MG63 (cell line): ENCODE measurements around the gene ZMYND12. TPM values are rescaled to one million over a fixed set of nuclear protein-coding genes. Genes with fewer than 3 reads are reported as not detected.
A peak's percentile ranks its signal among the peaks of the same experiment; 100 is the strongest.

ENCODE experiments used
- DNase-seq: peaks from one replicate; pipeline ENCODE4 v3.0.0-alpha.2; 2020
- H3K27me3 ChIP-seq: fragments of 250-450 bp; sonication (Bioruptor Pico); 2 replicates; pipeline ENCODE4 v1.5.1; 2020; ENCODE audit warnings: mild to moderate bottlenecking, moderate library complexity
- H3K36me3 ChIP-seq: fragments of 250-450 bp; sonication (Bioruptor Pico); 2 replicates; pipeline ENCODE4 v1.5.1; 2020; ENCODE audit warnings: mild to moderate bottlenecking, moderate library complexity
- H3K4me3 ChIP-seq: fragments of 250-450 bp; sonication (Bioruptor Pico); 2 replicates; pipeline ENCODE4 v1.5.1; 2020; ENCODE audit warnings: mild to moderate bottlenecking, moderate library complexity
- H3K9me3 ChIP-seq: fragments of 250-450 bp; sonication (Bioruptor Pico); 2 replicates; pipeline ENCODE4 v1.5.1; 2020; ENCODE audit warnings: mild to moderate bottlenecking, moderate library complexity
- total RNA-seq: library from RNA; depleted of rRNA; stranded (reverse); fragments of >200 nt; shearing (Covaris generic); gene quantifications from 2 replicates; pipeline ENCODE4 v1.2.3, GENCODE V29; 2014; ENCODE audit warnings: low replicate concordance

ZMYND12 gene
- total RNA-seq, 1 experiment from 2014 or later, result 0.07 TPM

- no peaks in the 10 kb centered on the region for H3K27me3 ChIP-seq
- H3K9me3 ChIP-seq, result no peaks in the 10 kb centered on the region
- DNase-seq, result peak; percentile 30
Observed at GRCh38 chr1:42419126-42419821, 36.5 kb downstream of the ZMYND12 start.

DNA sequence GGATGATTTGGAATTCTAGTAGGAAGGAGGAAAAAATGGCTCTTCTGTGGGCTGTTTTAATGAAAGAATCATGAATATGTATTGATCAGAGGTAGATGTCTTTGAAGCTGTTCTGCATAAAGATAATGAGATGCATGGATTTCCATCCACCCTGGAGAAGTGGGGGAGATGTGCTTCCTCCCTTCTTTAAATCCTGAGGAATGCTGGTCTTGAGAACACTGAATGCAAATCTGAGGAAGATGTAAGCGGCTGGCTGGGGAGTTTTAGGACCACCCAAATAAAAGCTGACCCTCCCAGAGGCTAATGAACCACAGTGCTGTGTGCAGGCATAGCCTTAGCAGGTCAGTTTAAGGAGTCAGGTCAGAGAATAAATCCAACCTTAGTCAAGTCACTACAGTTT lies 37.3 kb downstream of the ZMYND12 start:
- no peaks in the 10 kb centered on the region for H3K27me3 ChIP-seq
- H3K4me3 ChIP-seq, result no peak overlapping the region
- no peak for DNase-seq
- no peaks in the 10 kb centered on the region for H3K36me3 ChIP-seq
- H3K9me3 ChIP-seq, result no peaks in the 10 kb centered on the region

More at GRCh38 chr1:42419126-42419821, 36.5 kb downstream of the ZMYND12 start:
- H3K36me3 ChIP-seq, result no peaks in the 10 kb centered on the region
- no peak overlapping the region for H3K4me3 ChIP-seq

GRCh38 chr1:42417166-42417565 lies 38.7 kb downstream of the ZMYND12 start:
- no peak for DNase-seq
- no peaks in the 10 kb centered on the region for H3K36me3 ChIP-seq
- H3K9me3 ChIP-seq, result no peaks in the 10 kb centered on the region
- no peak overlapping the region for H3K4me3 ChIP-seq
- no peaks in the 10 kb centered on the region for H3K27me3 ChIP-seq

DNA sequence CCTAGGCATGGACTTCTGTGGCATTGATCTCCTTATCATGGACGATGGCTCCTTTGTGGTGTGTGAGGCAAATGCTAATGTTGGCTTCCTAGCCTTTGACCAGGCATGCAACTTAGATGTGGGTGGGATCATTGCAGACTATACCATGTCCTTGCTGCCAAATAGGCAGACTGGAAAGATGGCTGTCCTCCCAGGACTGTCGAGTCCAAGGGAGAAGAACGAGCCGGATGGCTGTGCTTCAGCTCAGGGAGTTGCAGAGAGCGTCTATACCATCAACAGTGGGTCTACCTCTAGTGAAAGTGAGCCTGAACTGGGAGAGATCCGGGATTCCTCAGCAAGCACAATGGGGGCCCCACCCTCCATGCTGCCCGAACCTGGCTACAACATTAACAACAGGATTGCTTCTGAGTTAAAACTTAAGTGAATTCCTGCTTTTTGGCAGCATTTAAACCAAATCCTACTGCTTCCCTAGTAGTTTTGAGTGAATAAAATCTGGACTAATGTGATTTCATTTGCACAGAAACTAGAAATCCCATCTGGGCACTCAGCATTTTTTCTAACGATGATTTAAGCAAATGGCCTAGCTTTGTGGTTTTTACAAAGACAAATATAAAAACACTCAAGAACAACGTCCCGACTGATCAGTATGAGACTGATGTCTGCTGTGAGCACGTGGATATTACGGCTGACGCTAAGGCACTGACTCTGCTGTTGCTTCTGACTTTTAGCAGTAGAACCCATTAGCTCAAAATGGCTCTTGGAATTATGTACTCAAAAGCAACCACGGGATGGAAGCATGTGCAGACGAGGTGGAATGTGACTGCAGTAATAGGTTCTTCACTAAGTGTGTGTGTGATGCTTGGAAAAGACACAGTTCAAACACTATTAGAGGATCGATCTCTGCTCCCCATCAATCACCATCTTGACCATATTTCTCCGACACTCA lies 41.0 kb downstream of the ZMYND12 start:
- no peak for DNase-seq
- no peak overlapping the region for H3K4me3 ChIP-seq
- H3K9me3 ChIP-seq, result no peaks in the 10 kb centered on the region
- H3K36me3 ChIP-seq, result no peaks in the 10 kb centered on the region
- no peaks in the 10 kb centered on the region for H3K27me3 ChIP-seq

DNA sequence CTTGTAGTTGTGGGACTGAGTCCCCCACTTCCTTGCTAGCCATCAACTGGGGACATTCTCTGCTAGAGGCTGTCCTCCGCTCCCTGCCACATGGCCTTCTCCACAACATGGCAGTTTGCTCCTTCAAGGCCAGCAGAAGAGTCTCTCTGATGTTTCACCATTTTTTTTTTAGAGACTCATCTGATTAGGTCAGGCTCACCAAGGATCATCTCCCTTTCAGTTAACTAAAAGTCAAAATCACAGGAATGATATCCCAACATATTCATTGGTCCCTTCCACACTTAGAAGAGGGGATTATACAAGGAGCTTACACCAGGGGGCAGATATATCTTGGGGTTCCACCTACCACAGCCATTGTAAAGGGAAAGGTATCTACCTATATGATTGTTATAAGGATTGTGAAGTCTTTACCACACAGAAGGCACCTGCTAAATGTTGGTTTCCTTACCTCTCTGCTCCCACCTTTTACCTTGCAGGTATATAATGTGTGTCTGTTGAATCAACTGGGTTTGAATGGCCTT lies 51.9 kb downstream of the ZMYND12 start:
- Histone ChIP-seq H3K36me3 (no peaks in the 10 kb centered on the region), H3K9me3 (no peaks in the 10 kb centered on the region), H3K4me3 (no peak overlapping the region), H3K27me3 (peaks cover 21% of the 10 kb centered on the region)
- no peak for DNase-seq

DNA sequence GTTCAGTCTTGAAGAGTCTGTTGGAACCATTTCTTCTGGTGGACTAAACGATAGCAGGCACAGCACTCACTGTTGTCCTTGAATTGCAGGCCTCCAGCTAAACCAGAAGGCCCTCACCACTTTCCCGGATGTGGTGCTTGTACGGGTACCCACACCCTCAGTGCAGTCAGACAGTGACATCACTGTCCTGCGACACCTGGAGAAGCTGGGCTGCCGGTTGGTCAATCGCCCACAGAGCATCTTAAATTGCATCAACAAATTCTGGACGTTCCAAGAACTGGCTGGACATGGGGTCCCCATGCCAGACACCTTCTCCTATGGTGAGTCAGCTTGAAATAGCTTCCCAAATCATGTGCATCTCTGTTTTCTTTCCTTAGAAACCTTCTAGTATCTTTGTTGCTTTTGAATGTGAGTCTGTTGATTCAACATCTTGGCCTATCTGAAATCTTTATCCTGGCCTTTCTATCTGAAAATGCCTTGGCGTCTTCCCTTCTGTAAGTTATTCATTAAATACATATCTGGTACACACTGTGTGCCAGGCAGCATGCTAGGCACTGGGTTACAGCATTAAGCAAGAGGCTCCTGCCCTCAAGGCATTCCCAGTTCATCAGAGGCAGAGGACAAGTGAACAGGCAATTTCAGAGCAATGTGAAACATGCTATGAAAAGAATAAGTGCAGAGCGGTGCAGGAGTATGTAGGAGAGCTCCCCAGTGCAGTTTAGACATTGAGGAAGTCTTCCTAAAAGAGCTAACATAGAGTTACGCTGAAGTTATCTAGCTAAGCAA lies 56.3 kb downstream of the ZMYND12 start:
- Histone ChIP-seq H3K4me3 (no peak overlapping the region), H3K27me3 (peaks cover 15% of the 10 kb centered on the region), H3K9me3 (no peaks in the 10 kb centered on the region), H3K36me3 (no peaks in the 10 kb centered on the region)
- no peak for DNase-seq

GRCh38 chr1:42392967-42393848 lies 62.6 kb downstream of the ZMYND12 start:
- DNase-seq, result no peak
- no peaks in the 10 kb centered on the region for H3K36me3 ChIP-seq
- H3K27me3 ChIP-seq, result peaks cover 5% of the 10 kb centered on the region
- H3K4me3 ChIP-seq, result no peak overlapping the region
- H3K9me3 ChIP-seq, result no peaks in the 10 kb centered on the region

DNA sequence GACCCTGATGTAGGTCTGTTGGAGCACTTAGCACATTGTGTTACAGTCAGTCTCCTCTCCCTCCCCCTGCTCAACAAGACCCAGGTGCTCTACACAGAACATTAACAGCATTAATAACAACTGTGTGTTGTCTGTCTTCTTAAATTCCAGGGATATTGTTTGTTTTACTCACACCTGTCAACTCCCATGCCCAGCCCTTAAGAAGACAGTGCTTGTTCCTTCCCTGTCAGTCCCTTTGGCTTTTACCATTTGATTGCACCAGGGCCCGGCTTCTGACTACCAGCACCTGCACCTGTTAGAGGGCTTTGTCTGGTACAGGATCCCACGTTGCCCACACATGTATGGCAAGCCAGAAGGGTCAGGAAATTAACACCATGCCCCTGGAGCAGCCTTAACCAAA lies 63.6 kb downstream of the ZMYND12 start:
- DNase-seq, result no peak
- Histone ChIP-seq H3K4me3 (no peak overlapping the region), H3K27me3 (peaks cover 5% of the 10 kb centered on the region), H3K9me3 (no peaks in the 10 kb centered on the region), H3K36me3 (no peaks in the 10 kb centered on the region)

GRCh38 chr1:42386051-42386450 lies 69.8 kb downstream of the ZMYND12 start:
- peaks cover 18% of the 10 kb centered on the region for H3K27me3 ChIP-seq
- H3K4me3 ChIP-seq, result no peak overlapping the region
- H3K36me3 ChIP-seq, result no peaks in the 10 kb centered on the region
- DNase-seq, result no peak
- H3K9me3 ChIP-seq, result no peaks in the 10 kb centered on the region

DNA sequence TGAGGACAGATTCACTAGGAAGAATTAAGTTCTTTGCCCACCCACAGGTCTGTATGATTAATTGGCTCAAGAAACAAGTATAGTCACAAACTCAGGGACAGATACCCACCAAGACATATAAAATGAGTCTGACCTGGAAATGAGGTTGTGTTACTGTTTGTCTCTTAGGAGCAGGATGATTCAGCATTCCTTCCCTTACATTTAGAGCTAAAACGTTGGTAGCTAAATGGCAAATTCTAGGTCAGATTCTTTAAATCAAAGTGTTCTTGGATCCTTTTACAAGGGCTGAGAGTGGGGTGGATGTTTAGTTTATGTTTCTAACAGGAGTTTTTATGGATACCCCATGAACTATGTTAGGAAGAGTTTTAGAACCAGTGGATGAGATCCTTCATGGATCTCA lies 70.5 kb downstream of the ZMYND12 start:
- H3K9me3 ChIP-seq, result no peaks in the 10 kb centered on the region
- DNase-seq, result no peak
- H3K27me3 ChIP-seq, result peaks cover 17% of the 10 kb centered on the region
- H3K36me3 ChIP-seq, result no peaks in the 10 kb centered on the region
- no peak overlapping the region for H3K4me3 ChIP-seq

- H3K9me3 ChIP-seq, result no peaks in the 10 kb centered on the region
- DNase-seq, result no peak
- H3K27me3 ChIP-seq, result peaks cover 21% of the 10 kb centered on the region
- no peaks in the 10 kb centered on the region for H3K36me3 ChIP-seq
- H3K4me3 ChIP-seq, result no peak overlapping the region
Observed at GRCh38 chr1:42381280-42381673, 74.5 kb downstream of the ZMYND12 start.

DNA sequence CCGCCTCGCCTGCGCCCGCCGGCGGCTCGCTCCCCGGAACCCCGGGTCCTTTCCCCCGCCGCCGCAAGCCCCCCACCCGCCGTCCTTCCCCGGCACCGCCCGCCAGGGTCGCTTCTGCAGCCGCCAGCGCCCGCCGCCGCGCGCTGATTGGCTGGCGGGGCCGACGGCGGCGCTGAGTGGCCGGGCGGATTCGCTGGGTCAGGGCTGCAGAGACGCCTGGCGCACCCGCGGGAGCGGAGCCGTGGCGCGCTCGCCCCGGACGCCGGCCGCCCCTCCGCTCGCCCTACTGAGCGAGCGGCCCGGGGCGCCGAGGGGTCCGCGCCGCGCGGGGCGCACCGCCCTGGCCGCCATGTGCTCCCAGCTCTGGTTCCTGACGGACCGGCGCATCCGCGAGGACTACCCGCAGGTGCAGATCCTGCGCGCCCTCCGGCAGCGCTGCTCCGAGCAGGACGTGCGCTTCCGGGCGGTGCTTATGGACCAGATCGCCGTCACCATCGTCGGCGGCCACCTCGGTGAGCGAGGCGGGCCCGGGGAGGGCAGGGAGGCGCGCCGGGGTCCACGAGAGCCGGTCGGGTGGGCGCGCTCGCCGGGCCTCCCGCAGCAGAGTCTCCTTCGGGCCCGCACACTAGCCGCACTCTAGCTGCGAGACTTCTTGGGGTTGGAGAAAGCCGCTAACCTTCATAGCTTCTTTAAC lies 75.1 kb downstream of the ZMYND12 start, which contains the start of gene RIMKLA:
Gene RIMKLA (plus strand): TSS at position 207 of the 694 bp plus-strand sequence. CDS start 143 bp downstream, at position 350.
- peaks cover 21% of the 10 kb centered on the region for H3K27me3 ChIP-seq
- no peaks in the 10 kb centered on the region for H3K36me3 ChIP-seq
- DNase-seq, result peak; percentile 34
- peak within 1 kb of the TSS; percentile 17; the same call in 1 of the 2 replicates for H3K4me3 ChIP-seq
- no peaks in the 10 kb centered on the region for H3K9me3 ChIP-seq
